NCI-H69 (cell line): Measurements from ENCODE around the gene RHBDL2.
"Not testable (repeated sequence)": the region's sequence is repeated elsewhere in the genome, so short reads cannot be mapped to it uniquely, and the experiment has no call there.

Experiments used
- DNase-seq: peaks from one replicate; lab custom pipeline; 2025; lab: John Stamatoyannopoulos, UW

The RHBDL2 gene

DNA sequence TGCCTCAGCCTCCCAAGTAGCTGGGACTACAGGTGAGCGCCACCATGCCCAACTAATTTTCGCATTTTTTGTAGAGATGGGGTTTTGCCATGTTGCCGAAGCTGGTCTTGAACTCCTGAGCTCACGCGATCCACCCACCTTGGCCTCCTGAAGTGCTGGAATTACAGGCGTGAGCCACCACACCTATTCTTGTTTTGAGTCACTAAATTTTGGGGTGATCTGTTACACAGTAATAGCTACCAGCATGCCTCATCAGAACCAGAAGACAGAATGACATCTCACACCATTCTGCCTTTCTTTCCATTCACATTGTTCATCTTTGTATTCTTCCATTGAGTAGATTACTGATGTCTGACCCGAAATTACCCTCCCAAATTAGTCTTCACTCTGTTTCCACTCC lies 9.1 kb downstream of the RHBDL2 start:
- DNase-seq: no peak

DNA sequence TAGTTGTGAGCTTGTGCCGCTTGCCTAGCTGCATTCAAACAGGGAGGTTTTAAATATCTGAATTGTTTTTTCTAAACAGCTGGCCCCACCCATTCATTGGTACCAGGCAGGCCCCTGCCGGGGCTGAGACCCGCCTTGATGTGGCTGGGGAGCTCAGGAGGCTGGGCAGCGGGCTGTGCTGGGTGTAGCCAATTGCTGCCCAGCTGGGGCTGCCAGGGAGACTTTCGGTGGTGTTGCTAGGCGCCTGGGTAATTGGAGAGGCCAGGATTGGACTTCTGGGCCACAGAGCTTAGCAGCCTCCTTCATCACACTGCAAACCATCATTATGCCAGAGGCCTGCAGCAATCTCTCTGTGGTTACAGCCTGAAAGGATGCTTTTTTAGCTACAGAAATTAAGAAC lies 12.2 kb downstream of the RHBDL2 start:
- peak; percentile 27 for DNase-seq

DNA sequence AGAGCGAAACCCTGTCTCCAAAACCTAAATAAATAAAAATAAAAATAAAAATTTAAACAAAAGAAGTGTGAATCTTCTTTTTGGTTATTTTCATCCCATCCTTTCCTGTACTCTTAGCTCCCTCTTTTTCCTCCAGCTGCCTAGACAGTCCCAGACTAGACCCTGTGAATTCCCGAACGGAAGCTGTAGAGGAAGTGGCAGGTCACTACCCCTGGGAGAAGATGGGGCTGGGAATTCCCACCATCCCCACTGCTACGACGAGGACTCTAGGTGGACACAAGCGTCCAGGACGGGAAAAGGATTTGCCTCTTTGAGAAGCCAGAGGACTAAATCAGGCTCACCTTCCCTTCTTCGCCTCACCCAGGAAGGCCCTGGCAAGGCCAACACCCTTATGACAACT lies 12.6 kb downstream of the RHBDL2 start:
- no peak for DNase-seq

DNA sequence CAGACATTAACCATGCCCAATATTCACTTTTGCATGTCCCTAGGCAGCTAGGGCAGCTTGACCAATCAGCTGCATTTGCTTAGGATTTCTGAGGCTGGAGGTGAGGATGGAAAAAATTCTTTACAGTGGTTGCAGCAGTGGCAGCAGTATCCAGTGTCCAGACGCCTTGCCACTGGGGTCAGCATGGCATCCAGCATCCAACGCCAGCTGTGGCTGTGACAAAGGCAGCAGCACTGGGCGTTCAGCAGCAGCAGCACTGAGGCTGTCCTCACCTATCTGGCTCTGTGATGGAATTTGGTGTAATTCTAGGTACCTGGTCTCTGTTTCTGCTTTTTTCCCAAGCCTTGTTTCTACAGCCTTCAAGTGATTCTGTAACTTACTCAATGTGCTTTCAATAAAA lies 15.5 kb downstream of the RHBDL2 start:
- no peak for DNase-seq

DNA sequence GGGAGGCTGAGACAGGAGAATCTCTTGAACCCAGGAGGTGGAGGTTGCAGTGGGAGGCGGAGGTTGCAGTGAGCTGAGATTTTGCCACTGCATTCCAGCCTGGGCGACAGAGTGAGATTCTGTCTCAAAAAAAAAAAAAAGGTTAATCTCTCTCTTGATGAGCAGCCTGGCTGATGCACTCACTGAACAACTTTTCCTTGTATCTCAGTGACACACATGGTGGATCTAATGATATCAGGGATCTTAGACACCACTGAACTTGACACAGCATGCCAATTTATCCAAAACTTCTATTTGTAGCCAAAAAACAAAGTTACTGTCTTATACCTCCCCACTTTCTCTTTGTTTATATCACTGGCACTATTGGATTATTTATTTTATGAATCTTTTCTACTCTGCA lies 16.2 kb downstream of the RHBDL2 start:
- DNase-seq: no peak

DNA sequence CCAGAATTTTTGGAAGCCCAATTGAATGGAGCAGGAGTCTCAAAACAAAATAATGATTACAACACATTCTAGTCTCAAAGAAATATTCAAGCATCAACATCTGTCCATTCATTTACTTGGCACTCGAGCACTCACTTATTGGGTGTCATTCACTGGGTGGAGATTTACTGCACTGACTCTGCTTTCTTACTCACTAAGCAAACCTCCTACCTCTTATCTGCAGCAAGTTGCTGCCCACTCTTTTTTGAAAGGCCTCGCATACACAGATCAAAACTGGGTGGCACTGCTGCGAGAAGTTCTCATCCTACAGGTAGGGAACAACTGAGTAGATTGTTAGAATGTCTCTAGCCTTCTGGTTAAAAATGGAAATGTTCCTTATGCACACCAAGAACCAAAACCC lies 18.0 kb downstream of the RHBDL2 start:
- no peak for DNase-seq

DNA sequence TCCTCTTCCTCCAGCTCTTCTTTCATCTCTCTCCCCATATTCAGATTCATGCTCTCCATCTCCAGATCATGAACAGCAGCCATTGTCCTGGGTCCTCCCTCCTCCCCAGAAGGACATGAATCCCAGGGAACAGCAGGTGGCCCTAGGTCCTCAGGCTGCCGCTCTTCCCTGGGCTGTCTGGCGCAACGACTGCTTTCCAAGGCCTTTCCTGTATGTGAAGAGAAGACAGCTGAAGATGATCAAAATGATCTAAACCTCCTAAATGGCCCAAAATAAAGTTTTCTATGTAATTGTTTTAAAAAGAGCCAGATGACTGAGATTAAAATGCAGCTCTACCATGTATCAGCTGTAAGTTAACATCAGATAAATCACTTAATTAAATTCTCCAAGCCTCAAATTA lies 22.5 kb downstream of the RHBDL2 start:
- no peak for DNase-seq

DNA sequence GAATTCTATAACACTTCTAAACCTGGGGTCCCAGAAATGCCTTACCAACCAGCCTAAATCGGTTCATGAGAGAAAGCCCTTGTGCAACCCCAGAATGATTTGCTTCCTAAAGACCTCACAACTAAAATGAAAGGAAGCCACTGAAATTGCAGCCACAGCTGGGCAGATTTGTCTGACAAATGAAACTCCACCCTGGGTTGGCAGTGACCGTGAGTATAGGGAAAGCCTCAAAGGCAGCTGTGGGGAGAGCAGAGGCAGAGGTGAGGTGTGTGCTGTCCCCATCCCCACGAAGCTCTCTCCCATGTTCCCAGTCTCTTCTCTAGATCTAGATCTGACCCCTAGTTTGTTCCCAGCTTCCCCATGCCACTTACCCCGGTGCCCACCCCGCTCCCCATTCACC lies 23.1 kb downstream of the RHBDL2 start:
- peak; percentile 1 for DNase-seq

DNA sequence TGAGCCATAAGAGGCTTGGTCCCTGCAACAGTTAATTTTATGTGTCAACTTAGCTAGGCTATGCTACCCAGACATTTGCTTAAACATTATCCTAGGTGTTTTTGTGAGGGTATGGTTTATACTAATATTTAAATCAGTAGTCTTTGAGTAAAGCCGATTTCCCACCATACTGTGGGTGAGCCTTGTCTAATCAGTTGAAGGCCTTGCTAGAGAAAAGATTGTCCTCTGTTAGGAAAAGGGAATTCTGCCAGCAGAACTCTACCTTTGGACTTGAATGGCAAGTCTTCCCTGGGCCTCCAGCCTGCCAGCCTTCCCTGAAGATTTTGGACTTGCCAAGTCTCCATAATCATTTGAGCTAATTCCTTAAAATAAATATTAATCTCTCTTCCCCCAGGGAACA lies 23.9 kb downstream of the RHBDL2 start:
- no peak for DNase-seq

DNA sequence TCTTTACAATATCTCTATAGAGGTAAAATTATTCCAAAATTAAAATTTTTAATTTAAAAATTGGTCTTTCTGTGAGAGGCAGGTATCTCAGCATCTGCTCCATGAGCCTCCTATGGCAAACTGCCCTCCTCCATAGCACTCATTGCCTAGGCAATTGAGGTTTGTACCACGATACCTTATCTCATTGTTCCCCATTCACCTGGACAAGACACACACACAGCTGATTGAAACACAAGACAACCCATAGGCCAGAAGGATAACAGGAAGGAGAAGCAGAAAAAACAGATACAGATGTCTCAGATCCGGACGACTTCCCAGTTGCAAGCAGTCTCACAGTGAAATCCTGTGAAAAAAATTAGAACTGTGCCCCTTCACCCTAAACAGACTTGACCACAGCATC lies 24.3 kb downstream of the RHBDL2 start:
- no peak for DNase-seq

DNA sequence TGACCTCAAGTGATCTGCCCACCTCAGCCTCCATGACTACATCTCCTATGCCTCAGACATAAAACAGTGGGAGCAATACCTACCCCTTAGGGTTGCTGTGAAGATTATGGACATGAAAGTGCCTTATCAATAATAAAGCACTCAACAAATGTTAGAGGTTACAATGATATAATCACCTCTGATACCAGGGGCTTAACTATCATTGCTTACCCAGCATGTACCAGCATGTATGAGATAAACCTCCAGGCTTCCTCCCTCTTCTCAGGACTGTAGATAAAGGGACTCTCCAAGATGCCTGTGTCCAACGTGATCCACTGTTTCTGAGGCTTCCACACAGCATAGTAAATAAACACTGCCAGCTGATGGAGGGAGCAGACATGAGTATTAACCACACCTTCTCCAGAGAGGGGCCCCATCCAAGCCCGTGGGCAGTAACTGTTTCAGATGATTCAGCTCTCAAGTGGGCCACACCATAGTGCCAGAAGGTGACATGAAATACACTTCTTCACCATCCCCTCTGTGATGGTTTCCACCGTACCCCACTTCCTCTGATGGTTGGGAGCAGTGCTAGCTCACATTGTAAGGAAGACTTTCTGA lies 26.2 kb downstream of the RHBDL2 start:
- DNase-seq: no peak

DNA sequence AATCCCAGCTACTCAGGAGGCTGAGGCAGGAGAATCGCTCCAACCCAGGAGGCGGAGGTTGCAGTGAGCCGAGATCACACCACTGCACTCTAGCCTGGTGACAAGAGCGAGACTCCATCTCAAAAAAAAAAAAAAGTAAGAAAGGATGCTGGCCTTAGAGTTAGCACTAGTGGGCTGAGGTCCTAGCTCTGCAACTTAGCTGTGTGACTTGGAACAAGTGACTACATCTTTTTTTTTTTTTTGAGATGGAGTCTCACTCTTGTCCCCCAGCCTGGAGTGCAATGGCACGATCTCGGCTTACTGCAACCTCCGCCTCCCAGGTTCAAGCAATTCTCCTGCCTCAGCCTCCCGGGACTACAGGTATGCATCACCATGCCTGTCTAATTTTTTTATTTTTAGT lies 26.7 kb downstream of the RHBDL2 start:
- DNase-seq: not testable (repeated sequence)

DNA sequence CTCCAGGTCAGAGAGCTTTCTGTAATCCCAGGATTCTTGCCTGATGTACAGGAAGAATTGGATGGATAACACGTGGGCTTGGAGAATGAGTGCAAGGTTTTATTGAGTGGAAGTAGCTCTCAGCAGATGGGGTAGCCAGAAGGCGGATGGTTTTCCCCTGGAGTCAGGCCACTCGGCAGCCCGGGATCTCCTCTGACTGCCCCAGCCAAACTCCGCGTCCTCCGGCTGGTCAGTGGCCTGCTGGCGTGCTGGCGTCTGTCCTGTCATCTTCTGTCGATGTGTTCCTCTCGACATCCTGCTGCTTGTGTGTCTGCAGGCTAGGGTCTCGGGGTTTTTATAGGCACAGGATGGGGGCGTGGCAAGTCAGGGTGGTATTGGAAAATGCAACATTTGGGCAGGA lies 32.8 kb downstream of the RHBDL2 start:
- no peak for DNase-seq

DNA sequence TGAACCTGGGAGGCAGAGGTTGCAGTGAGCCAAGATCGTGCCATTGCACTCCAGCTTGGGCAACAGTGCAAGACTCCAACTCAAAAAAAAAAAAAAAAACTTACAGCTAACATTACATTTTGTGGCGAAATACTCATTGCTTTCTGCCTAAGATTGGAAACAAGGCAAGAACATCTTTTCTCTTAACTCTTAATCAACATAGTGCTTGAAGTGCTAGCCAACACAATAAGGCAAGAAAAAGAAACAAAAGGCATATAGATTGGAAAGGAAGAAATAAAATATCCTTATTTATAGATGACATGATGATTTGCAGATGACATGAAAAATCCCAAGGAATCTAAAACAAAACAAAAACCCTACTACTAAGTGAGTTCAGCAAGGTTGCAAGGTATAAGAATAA lies 35.6 kb downstream of the RHBDL2 start:
- no peak for DNase-seq

DNA sequence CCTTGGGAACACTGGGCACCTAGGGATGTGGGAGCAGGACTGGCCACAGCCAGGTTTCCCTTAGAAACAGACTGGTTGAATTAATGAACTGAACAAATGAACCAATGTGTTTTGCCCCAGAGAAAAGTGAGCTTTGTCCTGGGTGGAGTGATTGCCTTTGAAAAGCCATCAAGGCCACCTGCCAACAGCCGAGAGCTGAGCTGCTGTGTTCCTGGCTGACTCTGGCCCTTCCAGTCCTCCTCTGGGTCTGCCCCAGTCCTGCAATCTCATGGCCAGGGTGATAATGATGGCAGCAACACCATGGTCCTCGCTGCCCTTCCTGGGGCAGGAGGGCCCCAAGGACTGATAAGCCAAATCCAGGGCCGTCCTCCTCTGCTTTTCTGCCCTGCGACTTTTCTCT lies 42.1 kb downstream of the RHBDL2 start:
- no peak for DNase-seq

DNA sequence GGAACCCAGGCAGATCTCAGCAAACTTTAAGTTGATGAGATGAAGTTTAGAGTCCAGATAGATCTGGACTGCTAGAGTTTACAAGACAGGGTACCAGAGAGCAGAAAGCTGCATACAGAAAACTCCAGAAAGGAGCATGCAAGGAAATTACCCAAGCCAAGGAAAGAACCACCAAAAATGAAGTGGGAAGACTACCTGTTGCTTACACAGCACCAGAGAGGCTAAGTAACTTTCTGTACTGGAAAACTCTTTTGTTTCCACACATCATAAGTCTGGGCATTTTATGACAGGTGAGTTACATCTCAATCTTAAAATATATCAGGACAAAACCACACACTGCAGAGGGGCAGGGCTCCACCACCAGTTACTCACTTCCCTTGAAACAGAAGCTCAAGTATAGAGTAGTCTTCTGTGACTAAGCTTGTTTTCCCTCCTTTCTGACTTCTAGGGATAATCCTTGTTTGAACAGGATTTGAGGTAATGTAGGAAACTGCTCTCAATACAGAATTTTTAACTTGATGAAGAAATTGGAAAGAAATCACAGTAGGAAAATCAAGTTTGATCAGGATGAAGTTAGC lies 42.9 kb downstream of the RHBDL2 start:
- DNase-seq: no peak

DNA sequence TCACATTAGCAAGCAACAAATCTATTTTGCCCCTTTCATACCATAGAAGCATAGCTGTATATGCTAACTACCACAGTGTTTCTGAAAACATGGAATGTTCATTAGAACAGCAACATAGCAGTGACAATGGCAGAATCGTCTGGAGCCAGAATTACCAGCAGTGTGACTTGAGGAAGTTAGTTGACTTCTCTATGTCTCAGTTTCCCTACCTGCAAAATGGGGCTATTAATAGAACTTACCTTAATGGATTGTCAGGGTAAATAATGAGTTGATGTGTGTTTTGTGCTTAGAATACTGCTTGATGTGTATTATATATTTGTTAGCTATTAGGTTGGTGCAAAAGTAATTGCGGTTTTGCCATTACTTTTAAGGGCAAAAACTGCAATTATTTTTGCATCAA lies 45.5 kb downstream of the RHBDL2 start:
- DNase-seq: no peak

DNA sequence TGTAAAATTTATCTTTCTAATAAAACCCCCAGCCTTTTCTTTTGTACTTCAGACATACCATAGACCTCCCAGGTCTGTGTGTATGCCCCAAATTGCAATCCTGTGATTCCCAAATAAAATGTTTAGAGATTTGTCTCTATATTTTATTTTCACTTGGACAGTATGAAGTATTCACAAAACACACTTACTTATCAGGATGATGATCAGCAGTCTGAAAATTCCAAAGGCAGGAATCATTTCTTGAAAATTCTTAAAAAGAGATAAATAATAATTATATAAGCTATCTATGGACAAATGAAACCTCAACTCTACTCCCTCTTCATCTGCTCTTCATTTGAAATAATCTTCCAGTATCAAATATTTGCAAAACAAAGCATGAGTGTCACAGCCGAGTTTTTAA lies 48.7 kb downstream of the RHBDL2 start:
- no peak for DNase-seq

DNA sequence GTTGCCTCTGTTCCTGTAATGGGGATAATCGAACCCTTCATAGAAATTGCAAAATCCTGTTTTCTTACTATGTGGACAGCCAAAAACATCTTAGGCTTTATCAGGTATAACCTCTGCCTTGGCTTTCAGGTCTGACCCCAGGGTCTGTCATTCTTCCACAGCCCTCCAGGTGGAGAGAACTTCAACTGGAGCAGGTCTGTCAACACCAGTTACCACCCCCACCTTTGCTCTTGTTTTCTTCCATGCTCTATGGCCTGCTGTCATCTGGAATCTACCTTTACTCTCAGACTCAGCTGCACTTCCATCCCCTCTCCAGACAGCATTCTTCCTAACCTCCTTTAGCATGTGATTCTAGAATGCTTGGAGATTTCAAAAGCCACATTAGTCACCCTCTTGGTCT lies 49.9 kb downstream of the RHBDL2 start:
- DNase-seq: peak; percentile 1

DNA sequence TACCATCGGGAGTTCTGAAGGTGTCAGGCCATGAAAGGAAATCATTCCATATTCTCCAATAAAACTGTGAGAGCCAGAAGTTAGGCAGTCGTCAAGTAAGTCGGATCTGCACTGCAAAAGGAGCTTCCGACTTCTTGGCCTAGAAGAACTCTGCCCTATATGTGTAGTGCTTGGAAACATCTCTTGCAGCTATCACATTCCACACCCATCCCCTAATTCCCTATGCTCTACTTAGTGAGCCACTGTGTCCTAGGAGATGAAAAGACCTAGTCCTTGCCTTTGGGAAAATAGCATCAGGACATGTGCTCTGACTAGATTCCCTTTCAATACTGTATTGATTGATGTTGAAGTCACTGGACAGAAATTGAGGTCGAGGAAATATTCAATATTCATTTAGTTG lies 52.0 kb downstream of the RHBDL2 start:
- DNase-seq: no peak

DNA sequence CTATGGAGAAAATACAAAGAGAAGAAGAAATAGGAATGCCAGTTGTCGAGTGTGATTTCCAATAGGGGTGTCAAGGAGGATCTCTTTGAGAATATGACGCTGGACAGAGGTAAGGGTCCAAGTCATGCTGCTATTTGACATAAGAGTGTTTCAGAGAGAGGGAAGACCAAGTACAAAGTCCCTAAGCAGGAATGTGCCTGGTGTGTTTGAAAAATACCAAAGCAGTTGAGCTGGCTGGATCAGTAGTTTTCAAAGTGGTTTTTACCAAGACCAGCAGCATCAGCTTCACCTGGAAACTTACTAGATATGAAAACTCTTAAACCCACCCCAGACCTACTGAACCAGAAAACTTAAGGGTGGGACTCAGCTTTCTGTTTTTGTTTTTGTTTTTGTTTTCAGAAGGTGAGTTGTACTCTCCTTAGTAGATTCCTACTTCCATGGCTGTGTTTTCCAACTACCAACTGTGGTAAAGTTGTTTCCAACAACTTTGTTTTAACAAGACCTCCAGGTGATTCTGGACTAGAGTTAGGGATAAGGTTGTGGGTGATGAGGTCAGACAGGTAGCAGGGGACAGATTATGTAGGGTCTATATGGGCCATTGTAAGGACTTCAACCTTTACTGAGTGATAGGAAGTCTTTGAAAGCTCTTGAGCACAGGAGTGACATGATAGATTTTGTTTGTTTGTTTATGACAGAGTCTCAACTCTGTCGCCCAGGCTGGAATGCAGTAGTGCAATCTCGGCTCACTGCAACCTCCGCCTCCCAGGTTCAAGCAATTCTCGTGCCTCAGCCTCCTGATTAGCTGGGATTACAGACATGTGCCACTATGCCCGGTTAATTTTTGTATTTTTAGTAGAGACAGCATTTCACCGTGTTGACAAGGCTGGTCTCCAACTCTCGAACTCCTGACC lies 53.0 kb downstream of the RHBDL2 start:
- no peak for DNase-seq

DNA sequence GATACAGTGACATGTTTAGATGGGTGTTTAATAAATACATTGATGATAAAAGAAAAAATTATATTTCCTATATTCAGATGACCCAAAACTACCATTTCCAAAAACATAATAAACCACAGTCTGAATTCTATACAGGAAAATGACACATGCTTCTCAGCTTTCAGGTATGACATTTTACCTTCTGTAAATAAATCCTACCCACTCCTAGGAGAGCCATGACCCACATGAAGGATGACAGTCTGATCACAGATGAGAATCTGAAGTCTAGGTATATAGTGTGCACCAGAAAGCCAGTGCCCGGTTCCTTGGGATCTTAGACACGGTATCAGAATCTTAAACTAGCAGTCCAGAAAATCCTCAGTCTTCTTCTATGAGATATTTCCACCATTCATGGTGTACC lies 56.5 kb downstream of the RHBDL2 start:
- DNase-seq: no peak

DNA sequence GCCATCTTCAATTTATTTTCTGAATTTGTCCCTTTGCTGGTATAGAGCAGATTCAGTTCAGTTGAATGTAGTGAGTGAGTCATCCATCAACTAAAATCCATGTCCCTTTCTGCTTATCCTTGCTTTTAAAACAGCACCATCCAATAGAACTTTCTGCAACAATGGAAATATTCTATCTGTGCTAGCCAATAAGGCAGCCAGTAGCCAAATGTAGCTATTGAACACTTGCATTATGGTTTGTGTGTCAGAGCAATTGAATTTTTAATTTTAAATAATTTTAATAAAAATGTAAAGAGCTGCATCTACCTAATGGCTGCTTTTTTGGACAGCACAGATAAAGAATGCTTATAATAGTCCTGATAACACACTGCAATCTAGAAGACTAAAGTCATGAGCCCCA lies 60.1 kb downstream of the RHBDL2 start, which contains the start of gene GJA9:
GJA9 (minus strand) TSS at position 101 of the 400 bp plus-strand sequence. CDS start 5,489 bp downstream, outside the sequence.
- no peak for DNase-seq
